Uterus (tissue), 4 donors: ENCODE results near the gene NUP188. TPM values are rescaled to one million over a fixed set of nuclear protein-coding genes. Genes with fewer than 3 reads are reported as not detected.
A peak's percentile ranks its signal among the peaks of the same experiment; 100 is the strongest.

Experiments used
- DNase-seq, 2 donors: peaks; one replicate each; pipeline ENCODE4 v3.0.0-alpha.2; 2019 to 2020
- H3K27ac ChIP-seq, 2 donors: fragments of 200-600 bp; sonication (generic); 1 replicate in 1 of 2; 2 replicates in 1 of 2; pipeline ENCODE4 v1.5.1; 2016 to 2018
- H3K27me3 ChIP-seq, 2 donors: fragments of 200-600 bp; sonication (generic); one replicate each; pipeline ENCODE4 v1.5.1; 2018 to 2019; ENCODE audit warnings: control low read depth in 1 of 2
- H3K36me3 ChIP-seq, 2 donors: fragments of 200-600 bp; sonication (generic); one replicate each; pipeline ENCODE4 v1.5.1; 2019; ENCODE audit warnings: control low read depth in 1 of 2
- H3K4me1 ChIP-seq, 2 donors: fragments of 200-600 bp; sonication (generic); one replicate each; pipeline ENCODE4 v1.5.1; 2018 to 2019; ENCODE audit warnings: control low read depth in 1 of 2
- H3K4me3 ChIP-seq, 2 donors: fragments of 200-600 bp; sonication (generic); 1 replicate in 1 of 2; 2 replicates in 1 of 2; pipeline ENCODE4 v1.5.1; 2018 to 2019; ENCODE audit warnings: mild to moderate bottlenecking in 1 of 2
- H3K9me3 ChIP-seq, 2 donors: fragments of 200-600 bp; sonication (generic); one replicate each; pipeline ENCODE4 v1.5.1; 2019; ENCODE audit warnings: control low read depth in 1 of 2
- POLR2A ChIP-seq, 2 donors: fragments of 450-650 bp; IDR thresholded peaks; one replicate each; pipeline ENCODE4 v1.6.1; 2016; ENCODE audit warnings: antibody characterized with exemption in 2 of 2, mild to moderate bottlenecking in 1 of 2, moderate library complexity in 1 of 2
- intact Hi-C: fragments of 100-400 bp; cut with DNase I; formaldehyde crosslinking; loops from one replicate; pipeline ENCODE4 v1.15.1; 2023; ENCODE audit warnings: low total_unique reads
- total RNA-seq, 4 donors: library from RNA; depleted of rRNA in 3 of 4; stranded (reverse); fragments of >200 nt in 3 of 4; gene quantifications; one replicate each; pipeline versions ENCODE4 v1.1.0 to v1.2.4, GENCODE V29; 2014 to 2023
- TF ChIP-seq, protein P1 (sequence below), 4 experiments: fragments of 200-600 bp in 2 of 4; fragments of 450-650 bp in 2 of 4; sonication (generic) in 2 of 4; IDR thresholded peaks; one replicate each; pipeline ENCODE4 v1.5.1; 2016 to 2019; ENCODE audit warnings: antibody characterized with exemption in 4 of 4, mild to moderate bottlenecking in 2 of 4, moderate library complexity in 1 of 4
- donor health status: DM: yes; HTN: yes; CAD: no.

Gene NUP188
- total RNA-seq, 4 donors from 2014 or later, result 21.5 to 75.4 (median 36.9) TPM

DNA sequence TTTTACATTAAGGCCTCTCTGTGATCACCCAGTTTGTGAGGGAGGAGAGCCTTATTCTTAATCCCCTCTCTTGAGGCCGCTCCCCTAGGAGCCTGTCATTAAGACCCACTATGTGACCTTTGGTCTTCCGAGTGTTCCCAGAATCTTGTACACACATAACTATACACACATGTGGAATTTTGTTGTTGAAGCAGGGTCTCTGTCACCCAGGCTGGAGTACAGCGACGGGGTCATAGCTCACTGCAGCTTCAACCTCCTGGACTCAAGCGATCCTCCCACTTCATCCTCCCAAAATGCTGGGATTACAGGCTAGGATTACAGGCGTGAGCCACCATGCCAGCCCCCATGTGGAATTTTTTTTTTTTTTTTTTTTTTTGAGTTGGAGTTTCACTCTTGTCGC, 41.5 kb upstream of the NUP188 start:
- Histone ChIP-seq H3K36me3 (no peaks in the 10 kb centered on the region), H3K27ac (peak overlapping the region in 1 of 2 donors; percentile 21), H3K4me3 (no peak overlapping the region), H3K4me1 (peaks cover 0 to 17% of the 10 kb centered on the region in 2 donors), H3K27me3 (no peaks in the 10 kb centered on the region), H3K9me3 (no peaks in the 10 kb centered on the region)
- no peak for DNase-seq
- no peak for TF ChIP-seq POLR2A (IDR thresholded peaks at IDR 0.05)
- TF ChIP-seq, protein P1, sequence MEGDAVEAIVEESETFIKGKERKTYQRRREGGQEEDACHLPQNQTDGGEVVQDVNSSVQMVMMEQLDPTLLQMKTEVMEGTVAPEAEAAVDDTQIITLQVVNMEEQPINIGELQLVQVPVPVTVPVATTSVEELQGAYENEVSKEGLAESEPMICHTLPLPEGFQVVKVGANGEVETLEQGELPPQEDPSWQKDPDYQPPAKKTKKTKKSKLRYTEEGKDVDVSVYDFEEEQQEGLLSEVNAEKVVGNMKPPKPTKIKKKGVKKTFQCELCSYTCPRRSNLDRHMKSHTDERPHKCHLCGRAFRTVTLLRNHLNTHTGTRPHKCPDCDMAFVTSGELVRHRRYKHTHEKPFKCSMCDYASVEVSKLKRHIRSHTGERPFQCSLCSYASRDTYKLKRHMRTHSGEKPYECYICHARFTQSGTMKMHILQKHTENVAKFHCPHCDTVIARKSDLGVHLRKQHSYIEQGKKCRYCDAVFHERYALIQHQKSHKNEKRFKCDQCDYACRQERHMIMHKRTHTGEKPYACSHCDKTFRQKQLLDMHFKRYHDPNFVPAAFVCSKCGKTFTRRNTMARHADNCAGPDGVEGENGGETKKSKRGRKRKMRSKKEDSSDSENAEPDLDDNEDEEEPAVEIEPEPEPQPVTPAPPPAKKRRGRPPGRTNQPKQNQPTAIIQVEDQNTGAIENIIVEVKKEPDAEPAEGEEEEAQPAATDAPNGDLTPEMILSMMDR (IDR thresholded peaks at IDR 0.05), result no peak
- intact Hi-C loops, result no loop called here

DNA sequence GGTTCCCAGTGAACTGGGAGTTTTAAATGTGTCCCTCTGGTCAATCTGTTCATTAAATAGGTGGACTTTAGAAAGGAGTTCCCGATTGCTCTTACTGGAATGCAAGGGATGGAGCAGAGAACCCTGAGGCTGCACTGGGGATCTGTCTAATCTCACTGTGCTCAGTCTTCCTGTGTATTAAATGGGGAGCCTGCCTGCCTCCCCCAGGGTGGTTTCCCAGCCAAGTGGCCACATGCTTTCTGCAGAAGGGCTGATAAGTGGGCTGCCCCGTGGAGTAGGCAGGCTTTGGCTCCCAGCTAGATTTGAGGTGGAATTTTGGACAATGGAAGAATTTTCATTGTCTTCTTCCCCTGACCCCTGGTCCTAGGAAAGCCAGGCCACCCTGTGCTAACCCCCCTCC, 40.8 kb upstream of the NUP188 start:
- Histone ChIP-seq H3K36me3 (no peaks in the 10 kb centered on the region), H3K4me3 (no peak overlapping the region), H3K27me3 (no peaks in the 10 kb centered on the region), H3K27ac (peak overlapping the region in 1 of 2 donors; percentile 20), H3K9me3 (no peaks in the 10 kb centered on the region), H3K4me1 (peaks cover 0 to 25% of the 10 kb centered on the region in 2 donors)
- DNase-seq, result no peak
- TF ChIP-seq, protein P1 (IDR thresholded peaks at IDR 0.05), result no peak
- TF ChIP-seq POLR2A (IDR thresholded peaks at IDR 0.05), result no peak
- intact Hi-C loops, result no loop called here

DNA sequence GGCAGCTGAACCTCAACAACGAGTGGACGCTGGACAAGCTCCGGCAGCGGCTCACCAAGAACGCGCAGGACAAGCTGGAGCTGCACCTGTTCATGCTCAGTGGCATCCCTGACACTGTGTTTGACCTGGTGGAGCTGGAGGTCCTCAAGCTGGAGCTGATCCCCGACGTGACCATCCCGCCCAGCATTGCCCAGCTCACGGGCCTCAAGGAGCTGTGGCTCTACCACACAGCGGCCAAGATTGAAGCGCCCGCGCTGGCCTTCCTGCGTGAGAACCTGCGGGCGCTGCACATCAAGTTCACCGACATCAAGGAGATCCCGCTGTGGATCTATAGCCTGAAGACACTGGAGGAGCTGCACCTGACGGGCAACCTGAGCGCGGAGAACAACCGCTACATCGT, 39.1 kb upstream of the NUP188 start:
- H3K27ac ChIP-seq, result no peak overlapping the region
- intact Hi-C loops, result no loop called here
- H3K9me3 ChIP-seq, result no peaks in the 10 kb centered on the region
- no peaks in the 10 kb centered on the region for H3K36me3 ChIP-seq
- peaks cover 0 to 38% of the 10 kb centered on the region in 2 donors for H3K4me1 ChIP-seq
- H3K4me3 ChIP-seq, result no peak overlapping the region
- H3K27me3 ChIP-seq, result no peaks in the 10 kb centered on the region
- TF ChIP-seq, protein P1 (IDR thresholded peaks at IDR 0.05), result no peak
- no peak for TF ChIP-seq POLR2A (IDR thresholded peaks at IDR 0.05)
- no peak for DNase-seq

DNA sequence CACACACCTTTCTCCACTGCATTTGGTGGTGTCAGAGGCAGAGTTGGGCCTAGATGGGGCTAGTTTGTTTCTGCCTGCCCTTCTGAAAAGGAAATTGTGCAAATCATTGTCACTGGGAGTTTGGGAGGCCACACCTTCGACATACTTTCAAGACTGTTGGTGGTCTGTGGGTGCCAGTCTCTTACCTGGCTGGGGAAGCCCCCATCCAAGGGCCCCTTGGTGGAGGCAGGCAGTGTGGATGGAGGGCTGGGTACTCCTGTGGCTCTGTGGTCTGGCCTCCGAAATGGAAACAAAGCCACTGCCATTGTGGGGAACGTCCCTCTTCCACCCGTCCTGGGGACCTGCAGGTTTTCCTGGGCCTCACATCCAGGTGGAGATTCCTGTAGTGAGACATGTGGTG, 37.6 kb upstream of the NUP188 start:
- no peaks in the 10 kb centered on the region for H3K27me3 ChIP-seq
- DNase-seq, result no peak
- H3K4me3 ChIP-seq, result no peak overlapping the region
- peaks cover 0 to 42% of the 10 kb centered on the region in 2 donors for H3K4me1 ChIP-seq
- H3K27ac ChIP-seq, result peak overlapping the region in 1 of 2 donors; percentile 81
- TF ChIP-seq POLR2A (IDR thresholded peaks at IDR 0.05), result no peak
- TF ChIP-seq, protein P1 (IDR thresholded peaks at IDR 0.05), result no peak
- no peaks in the 10 kb centered on the region for H3K36me3 ChIP-seq
- no peaks in the 10 kb centered on the region for H3K9me3 ChIP-seq
- intact Hi-C loops, result no loop called here

DNA sequence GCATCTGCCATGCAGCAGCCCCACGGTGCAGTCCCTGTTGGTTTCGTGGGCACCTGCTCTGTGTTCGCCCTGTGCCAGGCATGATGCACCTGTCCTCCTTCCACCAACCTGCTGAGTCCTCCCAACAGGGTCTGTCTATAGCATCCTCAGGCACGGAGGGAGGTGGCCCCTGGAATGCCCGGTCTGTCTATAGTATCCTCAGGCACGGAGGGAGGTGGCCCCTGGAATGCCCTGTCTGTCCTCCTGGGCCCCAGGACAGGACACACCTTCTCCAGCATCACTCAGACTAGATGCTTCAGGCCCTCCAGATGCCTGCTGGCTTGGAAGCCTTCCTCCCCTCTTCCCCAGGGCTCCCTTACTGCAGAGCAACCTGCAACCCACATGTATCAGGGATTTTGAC, 36.6 kb upstream of the NUP188 start:
- DNase-seq, result no peak
- no peaks in the 10 kb centered on the region for H3K9me3 ChIP-seq
- H3K4me1 ChIP-seq, result peaks cover 0 to 45% of the 10 kb centered on the region in 2 donors
- TF ChIP-seq, protein P1 (IDR thresholded peaks at IDR 0.05), result no peak
- TF ChIP-seq POLR2A (IDR thresholded peaks at IDR 0.05), result no peak
- H3K4me3 ChIP-seq, result no peak overlapping the region
- no peaks in the 10 kb centered on the region for H3K27me3 ChIP-seq
- H3K27ac ChIP-seq, result peak overlapping the region; percentile 58 to 81
- intact Hi-C loops, result no loop called here
- H3K36me3 ChIP-seq, result no peaks in the 10 kb centered on the region
